COLO668 (cell line): Measurements from ENCODE around the gene PPP3R2.
"Not testable (repeated sequence)": the region's sequence is repeated elsewhere in the genome, so short reads cannot be mapped to it uniquely, and the experiment has no call there.

Source experiments
- DNase-seq: peaks from one replicate; lab custom pipeline; 2025; ENCODE audit not compliant: unreplicated experiment; lab: John Stamatoyannopoulos, UW

The PPP3R2 gene

DNA sequence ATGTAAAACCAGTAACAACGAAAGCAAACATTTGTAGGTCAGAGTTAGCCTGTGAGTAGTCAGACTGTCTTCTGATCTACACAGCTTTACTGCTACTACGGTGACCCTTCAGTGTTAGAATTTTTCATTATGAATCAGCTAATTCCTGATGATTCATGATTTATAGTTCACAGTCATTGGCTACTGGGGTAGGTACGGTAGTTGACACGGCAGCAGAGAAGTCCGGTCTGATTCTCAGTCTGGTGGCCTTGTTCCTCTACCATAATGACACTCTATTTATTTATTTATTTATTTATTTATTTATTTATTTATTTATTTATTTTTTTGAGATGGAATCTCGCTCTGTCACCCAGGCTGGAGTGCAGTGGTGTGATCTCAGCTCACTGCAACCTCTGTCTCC, 4.7 kb downstream of the PPP3R2 start:
- not testable (repeated sequence) for DNase-seq

- DNase-seq = no peak
Observed at GRCh38 chr9:101587332-101588043, 7.3 kb downstream of the PPP3R2 start.

- no peak for DNase-seq
Observed at GRCh38 chr9:101586651-101587050, 8.1 kb downstream of the PPP3R2 start.

- DNase-seq = no peak
Observed at GRCh38 chr9:101585740-101586139, 9.0 kb downstream of the PPP3R2 start.

- no peak for DNase-seq
Observed at GRCh38 chr9:101582553-101582952, 12.2 kb downstream of the PPP3R2 start.

DNA sequence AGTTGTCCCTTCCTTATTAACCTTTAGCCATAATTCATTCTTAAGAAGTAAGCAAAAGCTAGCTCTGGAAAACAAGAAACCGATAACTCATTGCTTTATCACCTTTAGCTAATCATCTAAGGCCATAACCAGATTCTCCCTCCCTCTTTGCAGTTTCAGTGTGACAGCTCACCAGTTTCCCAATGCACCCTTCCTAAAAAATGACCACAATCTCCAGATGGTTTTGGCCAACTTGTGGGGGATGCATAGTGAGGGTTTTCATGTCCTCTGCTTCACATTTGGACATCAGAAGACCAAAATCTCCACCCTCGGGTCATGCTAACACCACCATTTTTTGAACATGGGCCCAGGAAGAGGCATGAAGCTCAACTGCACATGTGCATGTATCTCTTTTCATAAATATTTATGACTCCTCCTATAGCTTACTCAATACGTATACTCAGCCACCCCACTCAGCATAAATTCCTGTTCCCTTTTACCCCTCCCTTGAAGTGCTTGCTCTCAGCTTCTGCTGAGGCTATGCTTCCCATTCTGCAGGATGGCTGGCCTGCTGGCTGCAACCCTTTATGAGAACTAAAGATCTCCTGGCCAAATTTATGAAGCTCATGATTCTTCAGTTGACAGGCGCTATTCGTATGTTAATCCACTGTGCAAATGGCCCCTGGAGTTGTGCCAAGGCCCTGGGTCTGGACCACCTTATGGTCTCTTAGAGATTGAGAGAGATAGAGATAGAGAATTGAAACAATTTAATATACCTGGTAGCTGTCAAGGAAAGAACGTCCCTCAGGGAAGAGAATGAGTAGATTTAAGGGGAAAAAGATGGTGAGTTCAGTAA, 14.8 kb downstream of the PPP3R2 start:
- DNase-seq = no peak

DNA sequence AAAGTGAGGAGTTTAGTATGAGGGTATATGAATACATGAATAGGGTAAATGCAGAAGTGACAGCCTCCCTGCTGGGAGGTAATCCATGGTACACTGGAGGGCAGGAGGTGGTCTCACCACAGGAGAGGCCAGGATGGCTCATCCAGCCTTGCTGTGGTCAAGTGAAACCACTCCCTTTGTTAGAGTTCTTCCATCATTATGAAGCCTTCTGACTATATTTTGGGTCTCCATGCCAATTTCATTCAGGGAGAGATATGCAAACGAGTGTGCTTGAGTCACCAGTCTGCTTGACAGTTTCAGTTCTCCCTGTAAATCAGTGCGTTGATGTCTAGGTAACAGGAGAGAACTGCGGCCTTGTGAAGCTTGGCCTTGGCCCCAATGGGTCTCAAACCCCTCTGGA, 16.4 kb downstream of the PPP3R2 start:
- DNase-seq = no peak

GRCh38 chr9:101574731-101575333, 19.9 kb downstream of the PPP3R2 start:
- DNase-seq = no peak

GRCh38 chr9:101572316-101572715, 22.5 kb downstream of the PPP3R2 start:
- DNase-seq = no peak

- no peak for DNase-seq
Observed at GRCh38 chr9:101571114-101571513, 23.7 kb downstream of the PPP3R2 start.

- DNase-seq = no peak
Observed at GRCh38 chr9:101569741-101570501, 24.8 kb downstream of the PPP3R2 start.

DNA sequence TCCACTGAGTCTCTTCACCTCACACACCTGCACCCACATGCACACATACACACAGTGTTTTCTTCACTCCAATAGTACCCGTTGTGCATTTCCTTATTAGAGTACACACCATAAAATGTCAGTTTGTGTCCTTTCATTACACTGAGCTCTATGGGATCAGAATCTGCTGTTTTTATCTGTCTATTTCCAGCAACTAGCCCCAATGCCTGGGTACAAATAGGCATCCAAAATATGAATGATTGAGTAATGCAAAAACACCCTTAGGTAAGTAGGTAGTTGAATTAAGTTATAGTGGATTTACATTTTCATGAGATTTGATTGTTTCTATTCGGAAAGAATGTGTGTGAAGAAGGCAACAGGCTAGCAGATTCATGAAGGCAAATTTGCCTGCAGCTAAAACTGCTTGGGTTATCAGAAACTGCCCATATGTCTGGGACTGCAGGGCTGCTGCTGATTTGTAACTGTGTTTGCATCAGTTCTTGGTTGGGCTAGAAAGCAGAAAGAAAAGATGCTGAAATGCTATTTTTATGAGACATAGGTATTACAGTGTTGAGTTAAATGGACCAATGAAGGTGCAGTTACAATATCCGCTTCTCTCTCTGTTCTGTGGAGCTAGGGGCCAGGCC, 26.9 kb downstream of the PPP3R2 start:
- no peak for DNase-seq

GRCh38 chr9:101566904-101567724, 27.7 kb downstream of the PPP3R2 start:
- no peak for DNase-seq

DNA sequence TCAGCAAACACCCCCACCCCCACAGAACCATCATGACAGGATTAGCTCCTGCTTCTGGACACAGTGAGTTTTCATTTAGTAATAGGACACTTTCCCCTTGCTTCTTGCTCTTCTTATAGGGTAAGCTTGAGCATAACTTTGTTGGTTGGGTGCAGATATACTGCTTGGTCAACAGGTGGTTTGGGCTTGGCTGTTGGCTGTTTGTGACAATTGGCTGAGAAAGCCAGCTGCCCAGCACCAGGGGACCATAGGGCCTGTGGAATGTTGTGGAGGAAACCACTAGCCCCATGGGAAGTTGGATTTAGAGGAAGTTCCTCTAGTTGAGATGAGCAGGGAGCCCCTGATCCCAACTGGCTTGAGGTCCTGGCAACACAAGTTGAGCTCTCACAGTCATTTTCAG, 30.5 kb downstream of the PPP3R2 start:
- no peak for DNase-seq

DNA sequence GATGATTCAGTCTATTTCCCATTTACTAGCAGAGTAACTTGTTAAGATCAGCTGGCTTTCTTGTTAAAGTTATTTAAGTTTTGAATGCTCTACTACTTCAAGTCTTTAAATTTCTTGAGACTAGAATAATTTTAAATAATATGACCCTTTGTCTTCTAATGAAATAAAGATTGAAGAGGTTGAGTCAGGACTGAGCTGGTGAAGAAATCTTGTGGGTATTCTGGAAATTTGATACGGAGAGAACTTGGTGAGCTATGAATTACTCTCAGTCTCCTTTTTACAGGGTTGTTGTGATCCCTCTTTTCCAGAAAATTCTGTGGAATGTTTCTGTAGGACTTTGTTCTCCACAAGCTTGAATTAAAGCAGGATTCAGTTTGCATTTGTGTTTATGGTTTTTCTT, 31.8 kb downstream of the PPP3R2 start:
- DNase-seq = no peak

- no peak for DNase-seq
Observed at GRCh38 chr9:101561740-101562139, 33.0 kb downstream of the PPP3R2 start.

GRCh38 chr9:101549472-101550098, 45.2 kb downstream of the PPP3R2 start:
- DNase-seq = not testable (repeated sequence)

GRCh38 chr9:101543098-101543735, 51.6 kb downstream of the PPP3R2 start:
- no peak for DNase-seq
